GM19397 (cell line): ENCODE results near the gene CKS1B.

Experiments used
- ATAC-seq: cut with Tn5 transposase; IDR thresholded peaks from one replicate; pipeline ENCODE4 v1.9.1; 2021; ENCODE audit warnings: mild to moderate bottlenecking, moderate library complexity; ENCODE audit not compliant: unreplicated experiment

Gene CKS1B

DNA sequence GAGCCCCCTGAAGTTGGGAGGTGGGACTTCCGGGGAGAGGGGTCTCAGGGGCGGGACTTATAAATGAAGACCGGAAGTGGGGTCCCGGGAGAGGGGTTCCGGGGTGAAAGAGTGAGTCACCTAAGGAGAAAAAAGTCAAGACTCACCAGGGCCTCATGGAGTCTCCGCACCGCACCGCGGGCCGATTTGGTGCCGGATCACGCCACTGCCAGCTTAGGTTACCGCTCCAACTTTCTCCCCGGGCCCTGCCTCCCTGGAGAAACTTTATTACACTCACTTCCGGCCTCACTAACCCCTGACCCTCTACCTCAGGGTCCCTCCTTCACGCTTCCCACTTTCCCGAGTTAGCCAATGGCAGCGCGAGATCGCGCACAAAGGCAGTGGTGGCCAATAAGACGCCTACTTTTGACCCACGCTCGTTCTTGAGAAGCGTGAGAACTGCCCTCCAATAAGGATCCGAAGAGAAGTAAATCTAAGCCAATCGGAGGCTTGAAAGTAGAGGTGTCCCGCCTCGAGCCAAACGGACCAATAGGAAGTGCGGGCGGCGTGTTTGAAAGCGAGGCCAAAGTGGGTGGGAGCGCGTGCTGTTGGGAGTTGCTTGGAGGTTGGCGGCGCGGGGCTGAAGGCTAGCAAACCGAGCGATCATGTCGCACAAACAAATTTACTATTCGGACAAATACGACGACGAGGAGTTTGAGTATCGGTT is at the start of gene CKS1B:
TSS of gene CKS1B (plus strand) at position 580 of the 706 bp plus-strand sequence. CDS start at position 645, 65 bp downstream.
- ATAC-seq: peak; percentile 81

DNA sequence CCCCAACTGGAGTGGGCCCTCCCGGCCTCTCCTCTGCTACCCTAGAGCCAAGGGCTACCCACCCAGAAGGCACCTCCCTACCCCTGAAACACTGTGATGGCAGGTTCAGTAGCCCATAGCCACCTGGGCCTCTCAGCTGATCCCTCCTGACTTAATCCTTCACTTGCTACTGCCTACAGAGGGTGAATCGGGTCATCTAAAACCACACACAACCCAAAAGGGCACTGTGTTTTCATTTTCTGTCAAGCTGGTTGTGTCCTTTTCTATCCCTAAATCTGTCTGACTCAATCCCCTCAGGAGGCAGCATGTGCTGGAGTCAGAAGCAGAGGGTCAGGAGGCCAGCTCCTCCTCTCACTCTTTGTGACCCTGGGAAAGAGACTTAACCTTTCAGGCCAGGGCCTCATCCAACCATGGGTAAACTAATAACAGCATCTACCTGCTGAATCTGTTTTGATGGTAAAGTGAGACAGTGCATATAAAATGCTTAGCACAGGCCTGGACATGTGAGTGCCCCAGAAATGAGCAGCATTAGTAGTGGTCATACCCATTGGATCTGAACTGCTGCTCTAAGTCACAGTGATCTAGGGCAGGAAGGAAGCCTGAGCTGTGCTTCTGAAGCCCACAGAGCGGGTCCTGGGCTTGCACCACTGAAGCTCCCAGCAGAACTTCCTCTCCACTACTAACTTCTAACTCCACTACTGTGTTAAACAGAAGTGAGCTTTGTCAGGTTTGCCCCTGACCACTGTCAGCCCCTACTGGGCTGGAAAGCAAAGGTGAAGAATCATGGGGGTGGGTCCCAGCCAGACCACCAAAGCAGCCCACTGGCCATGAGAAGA is 48.9 kb upstream of the CKS1B start:
- no peak for ATAC-seq

DNA sequence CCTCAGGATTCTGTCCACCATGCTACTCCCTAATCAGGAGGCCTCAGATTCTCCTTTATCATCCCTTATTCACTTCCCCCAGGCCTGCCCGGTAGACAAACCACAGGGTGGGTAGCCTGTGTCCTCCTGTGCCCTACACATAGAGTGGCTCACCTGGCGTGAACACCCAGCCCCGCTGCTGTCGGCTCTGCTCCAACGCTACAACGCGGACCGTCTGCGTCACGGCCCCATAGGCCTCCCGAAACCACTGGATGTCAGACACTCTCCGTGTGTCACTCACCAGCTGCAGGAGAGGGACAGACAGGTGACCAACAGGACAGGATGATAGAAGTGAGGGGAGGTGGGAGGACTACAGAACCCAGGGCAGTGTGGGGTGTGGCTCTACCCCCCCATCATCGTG is 48.3 kb upstream of the CKS1B start:
- no peak for ATAC-seq

DNA sequence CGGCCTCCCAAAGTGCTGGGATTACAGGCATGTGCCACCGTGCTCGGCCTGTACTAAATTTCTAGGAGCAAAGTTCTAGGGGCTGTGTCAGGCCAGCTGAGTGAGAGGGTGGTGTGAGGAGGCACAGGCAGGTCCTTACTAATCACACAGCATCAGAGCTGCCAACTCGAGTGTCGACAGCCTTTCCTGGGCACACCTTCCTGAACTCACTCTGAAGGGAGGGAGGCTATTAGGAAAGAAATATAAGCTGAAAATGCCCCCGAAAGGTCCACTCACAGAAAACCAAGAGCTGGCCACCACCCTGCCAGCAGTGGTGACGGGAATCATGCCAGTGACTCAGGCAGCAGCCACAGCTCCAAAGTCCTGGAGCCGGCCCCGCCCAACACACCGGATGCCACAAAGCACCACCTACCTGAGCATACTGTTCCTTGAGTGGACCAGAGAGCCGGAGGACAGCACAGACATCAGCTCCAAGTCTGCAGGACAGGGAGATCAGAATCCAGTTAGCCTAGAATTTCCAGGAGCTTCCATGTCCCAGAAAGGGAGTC is 42.5 kb upstream of the CKS1B start:
- no peak for ATAC-seq

DNA sequence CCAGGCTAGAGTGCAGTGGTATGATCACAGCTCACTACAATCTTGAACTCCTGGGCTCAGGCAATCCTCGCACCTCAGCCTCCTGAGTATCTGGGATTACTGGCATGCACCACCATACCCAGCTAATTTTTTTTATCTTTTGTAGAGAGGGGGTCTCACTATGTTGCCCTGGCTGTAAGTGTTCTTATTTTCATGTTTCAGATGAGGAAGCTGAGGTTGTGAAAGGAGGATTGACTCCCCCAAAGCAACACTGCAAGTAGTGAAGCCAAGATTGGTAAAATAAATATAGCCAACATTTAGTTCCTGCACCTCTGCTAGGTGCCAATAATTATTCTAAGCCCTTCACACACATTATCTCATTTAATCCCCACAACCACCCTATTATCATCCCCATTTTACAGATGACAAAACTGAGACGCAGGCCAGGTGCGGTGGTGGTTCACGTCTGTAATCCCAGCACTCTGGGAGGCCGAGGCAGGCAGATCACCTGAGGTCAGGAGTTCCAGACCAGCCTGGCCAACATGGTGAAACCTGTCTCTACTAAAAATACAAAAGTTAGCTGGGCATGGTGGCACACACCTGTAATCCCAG is 40.0 kb upstream of the CKS1B start:
- no peak for ATAC-seq

DNA sequence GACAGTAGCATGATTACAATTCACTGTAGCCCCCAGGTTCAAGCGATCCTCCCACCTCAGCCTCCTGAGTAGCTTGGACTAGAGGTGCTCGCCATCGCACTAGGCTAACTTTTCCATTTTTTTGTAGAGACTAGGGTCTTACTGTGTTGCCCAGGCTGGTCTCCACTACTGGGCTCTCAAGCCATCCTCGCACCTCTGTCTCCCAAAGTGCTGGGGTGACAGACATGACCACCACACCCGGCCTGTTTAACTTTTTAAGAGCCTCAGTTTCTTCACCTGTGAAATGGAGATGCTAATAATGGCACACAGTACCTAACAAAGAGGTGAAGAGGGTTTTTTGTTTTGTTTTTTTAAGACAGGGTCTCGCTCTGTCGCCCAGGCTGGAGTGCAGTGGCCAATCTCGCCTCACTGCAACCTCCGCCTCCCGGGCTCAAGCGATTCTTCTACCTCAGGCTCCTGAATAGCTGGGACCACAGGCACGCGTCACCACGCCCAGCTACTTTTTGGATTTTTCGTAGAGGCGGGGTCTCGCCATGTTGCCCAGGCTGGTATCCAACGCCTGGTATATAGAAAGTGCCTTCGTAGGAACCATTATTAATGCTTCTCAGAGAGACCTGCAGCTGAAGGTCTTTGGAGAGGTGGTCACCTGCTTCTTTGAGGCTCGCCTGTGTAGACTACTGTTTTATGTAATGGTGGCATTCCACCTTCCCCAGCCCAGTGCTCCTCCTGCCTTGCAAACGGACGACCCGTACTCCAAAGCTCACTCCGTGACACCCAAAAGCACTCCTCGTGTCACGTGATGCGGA is 38.5 kb upstream of the CKS1B start:
- ATAC-seq: no peak

DNA sequence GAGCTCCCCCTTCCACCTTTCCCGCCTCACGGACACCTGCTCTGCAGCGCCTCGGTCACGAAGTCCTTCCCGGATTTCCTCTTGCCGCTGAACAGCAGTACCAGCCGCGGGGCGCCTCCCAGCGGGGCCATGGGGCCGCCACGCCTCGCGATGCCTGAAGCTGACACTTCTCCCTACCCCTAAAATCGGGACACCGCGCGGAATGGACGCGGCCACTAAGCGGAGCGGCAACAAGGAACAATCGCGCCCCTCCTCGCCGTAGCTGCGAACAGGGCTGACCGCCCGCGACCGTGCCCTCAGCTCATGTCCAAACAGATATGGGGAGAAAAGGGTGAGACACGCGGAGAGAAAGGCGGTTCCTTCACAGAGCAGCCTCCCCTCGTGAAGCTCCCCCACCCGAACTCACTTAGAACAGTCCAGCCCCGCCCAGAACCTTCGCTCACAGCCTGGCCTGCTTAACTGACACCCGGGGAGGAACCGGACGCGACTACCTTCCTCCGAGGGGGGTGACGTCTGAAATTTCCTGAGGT is 37.9 kb upstream of the CKS1B start, which contains the start of gene PMVK:
TSS of gene PMVK (minus strand) at position 165 of the 530 bp plus-strand sequence. CDS start at position 131, 34 bp downstream.
- peak; percentile 79 for ATAC-seq

DNA sequence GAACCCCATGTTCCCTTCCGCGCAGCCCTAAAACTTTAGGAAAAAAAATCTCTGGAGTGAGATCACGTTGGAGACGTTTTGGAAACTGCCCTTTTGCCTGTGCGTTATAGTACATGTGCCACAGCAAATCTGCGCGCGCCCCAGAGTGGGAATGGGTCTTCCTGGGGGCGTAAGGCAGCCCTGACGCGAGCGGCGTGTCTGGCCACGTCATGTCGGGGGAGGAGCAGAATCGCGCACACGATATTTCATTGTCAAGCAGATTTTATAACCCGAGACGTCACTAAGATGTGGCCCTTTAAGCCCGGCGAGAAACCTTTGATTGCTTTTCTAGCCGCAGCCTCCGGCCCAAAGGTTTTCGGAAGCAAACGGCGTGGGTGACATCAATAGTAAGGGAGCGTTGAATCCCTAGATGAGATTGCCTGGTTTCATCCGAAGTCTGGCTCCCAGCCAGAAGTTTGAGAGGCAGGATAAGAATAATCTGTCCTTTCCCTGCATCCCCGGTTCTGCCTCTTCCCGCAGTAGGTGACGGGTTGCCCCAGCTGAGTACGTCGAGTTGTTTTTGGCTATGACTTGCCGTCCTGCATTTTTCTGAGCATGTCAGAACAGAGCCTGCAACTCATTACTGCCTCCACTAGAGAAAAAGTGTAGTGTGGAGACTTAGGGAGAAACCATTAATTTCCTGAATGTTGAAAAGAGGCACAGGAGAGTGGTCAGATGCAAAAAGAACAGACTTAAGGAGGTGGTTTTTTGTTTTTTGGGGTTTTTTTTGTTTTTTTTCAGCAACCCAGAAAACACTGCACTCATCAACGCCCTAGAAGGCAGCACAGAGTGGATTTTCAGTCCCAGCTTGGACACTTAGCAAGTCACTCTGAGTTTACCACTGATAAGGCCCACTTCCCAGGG is 37.1 kb upstream of the CKS1B start:
- ATAC-seq: peak; percentile 66

DNA sequence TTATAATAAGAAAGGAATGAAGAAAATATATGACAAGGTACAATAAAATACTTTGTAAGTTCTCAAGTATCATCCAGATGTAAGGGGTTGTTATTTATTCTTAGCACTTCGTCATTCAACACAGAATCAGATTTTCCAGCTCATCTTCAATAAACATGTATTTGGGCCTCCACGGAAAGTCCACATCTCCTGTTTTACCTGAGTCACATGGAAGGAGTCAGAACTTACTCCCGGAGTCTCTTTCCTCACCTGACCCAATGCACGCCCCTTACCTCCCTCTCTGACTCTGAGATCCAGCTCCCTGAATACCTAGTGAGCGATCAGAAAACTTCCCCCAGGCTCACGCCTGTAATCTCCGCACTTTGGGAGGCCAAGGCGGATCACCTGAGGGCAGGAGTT is 36.5 kb upstream of the CKS1B start:
- ATAC-seq: no peak

DNA sequence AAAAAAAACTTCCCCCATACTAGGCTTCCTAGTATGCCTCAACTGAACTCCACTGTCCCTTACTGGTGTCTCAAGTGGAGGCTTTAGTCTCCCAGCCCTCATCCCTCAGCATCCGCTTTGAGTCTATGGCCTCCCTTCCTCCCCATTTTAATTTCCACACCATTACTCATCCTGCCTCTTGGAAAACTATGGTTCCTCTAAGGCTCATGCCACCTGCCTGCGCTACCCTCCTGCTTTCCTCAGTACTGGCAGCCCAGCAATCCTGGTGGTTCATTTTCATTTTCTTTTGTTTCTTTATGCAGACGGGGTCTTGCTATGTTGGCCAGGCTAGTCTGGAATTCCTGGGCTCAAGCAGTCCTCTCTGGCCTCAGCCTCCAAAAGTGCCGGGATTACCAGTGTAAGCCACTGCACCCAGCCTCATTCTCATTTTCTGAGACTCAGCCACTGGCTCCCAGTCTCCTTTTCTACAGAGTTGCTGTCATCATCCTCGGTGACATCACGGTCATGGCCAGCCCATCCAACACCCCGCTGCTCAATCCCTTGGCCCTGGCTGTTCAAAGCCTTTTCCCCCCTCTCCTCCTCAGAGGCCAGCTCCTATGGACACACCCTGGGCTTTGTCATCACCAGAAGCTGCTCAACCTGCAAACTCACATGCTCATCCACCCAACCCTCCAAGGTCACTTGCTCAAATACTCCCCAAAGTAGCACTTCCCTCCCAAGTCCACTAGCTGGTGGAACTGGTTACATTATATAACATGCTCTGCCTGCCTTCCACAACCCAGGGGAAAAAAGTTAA is 35.7 kb upstream of the CKS1B start:
- no peak for ATAC-seq

DNA sequence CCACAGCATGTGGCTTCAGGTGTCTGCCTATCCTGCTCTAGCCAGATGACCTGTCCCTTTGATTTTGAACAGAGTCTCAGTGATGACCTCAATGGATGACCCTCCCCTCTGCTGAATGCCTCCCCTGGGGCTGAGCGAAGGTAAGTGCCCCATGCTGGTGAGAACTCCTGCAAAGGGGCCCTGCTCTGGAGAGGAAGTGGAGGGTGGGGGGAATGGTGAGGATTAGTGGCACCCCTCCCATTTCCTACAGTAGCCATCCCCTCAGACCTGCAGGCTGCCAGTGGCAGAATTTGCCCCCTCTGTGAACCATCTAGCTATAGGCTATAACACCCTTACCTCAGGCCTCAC is 34.3 kb upstream of the CKS1B start:
- ATAC-seq: no peak

DNA sequence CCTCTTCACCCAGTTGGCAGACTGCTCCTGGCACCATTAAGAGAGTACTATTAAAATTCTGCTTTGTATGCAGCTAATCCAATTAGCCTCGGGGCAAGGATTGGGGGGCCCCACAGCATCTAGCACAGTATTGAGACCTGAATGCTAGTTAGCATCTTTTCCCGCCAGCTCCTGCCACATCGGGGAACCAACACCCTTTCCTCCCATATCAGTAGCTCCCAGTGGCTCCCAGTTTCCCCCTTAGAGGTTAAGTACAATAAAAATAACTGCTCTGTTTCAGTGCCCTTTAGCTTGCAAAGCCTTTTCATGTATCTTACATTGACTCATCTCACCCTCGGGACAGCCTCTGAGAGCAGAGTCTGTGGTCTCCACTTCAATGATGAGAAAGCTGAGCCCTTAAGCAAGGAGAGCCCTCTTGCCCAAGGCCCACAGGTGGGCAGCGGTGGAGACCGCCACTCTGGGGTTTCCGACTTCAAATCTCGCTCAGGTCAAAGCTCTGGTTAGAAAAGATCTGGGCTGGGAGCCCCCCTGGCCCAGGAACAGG is 33.8 kb upstream of the CKS1B start:
- no peak for ATAC-seq

DNA sequence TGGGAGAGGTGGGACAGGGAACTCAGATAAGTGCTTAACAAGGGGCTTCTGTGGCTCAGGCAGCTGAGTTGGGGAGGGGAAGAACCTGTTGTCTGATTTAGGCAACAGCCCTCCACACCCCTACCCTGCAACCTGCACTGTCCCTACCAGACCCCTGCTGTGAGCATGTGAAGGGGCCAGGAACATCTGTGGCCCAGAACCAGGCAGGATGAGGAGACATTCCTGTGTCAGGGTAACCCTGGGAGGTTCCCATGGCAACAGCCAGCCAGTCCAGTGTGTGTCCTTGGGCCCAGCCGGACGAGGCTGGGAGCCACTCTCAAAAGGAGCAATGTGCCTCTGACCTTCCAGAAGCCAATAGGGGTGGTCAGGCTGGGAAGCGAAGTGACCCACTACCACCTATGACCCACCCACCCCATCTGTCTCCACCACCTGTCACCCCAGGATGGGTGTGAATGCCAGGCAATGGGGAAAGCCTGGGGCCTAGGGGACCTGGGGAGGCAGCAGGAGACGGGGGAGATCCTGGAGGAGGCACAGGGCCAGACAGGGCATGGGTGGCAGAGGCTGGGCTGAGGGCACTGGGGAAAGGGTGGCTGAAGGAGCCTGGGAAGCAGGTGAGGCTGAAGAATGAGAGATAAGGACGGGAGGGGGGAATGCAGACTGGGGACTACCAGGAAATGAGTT is 33.0 kb upstream of the CKS1B start:
- no peak for ATAC-seq

DNA sequence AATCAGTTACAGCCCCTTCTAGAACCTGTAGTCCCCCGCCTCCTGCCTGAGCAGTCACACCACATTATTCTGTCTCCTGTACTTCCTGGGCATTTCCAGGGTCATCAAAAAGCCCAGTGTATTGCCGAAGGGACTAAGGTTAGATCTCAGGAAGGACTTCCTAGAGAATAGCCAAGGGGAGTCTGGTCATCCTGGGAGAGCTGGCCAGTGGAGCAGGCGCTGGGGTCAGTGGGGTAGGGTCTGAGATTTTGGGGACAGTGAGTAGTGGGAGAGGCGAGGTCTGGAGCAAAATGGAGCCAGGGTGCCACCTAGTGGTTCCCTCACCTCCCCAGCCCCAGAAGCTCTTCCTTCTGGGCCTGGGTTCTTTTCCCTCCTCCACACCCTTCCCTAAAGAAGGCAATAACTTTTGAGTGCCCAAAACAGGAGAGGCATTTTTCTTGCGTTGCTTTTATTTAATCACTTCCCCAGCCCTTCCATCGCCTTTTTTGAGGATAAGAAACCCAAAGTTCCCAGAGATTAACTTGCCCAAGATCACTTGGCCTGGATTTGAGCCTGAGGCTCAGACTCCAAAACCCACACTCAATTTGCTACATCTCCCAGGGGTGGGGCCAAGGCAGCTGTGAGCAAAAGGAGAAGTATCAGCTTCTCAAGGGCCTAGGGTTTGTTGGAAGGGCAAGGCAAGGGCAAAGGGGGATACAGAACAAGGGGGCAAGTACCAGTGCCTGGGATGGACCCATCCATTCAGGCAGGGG is 30.7 kb upstream of the CKS1B start:
- no peak for ATAC-seq

DNA sequence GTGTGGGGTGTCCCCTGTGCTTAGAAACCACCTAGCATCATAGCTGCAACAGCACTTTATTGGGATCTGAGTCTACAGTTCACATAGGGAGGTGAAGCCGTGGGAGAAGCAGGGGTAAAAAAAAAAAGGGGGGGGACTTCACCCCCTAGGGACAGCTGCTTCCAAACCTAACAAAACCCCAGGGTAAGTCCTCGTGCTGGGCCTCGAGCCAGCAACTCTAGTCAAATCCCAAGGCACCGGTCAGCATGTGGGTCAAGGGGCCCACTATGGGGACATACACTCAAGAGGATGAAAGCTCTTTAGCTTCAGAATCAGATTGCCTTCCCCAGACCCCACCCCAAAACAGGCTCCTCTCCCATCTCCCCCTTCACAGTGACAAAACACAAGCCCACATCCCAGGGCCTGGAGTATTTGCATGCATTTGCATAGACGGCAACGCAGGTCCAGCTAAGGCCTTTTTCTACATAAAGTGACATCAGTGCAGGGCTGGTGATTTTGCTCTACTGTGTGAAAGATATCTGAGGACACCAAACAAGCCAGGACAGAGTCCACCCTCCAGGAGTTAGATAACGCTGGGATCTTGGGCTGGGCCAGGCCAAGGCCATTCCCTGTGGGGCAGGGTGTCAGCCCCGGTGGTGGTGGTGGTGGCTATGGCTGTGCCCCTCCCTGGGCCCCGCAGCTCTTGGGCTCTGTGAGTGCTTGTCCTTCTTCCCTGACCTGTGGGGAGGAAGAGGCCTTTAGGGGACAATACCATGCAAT is 29.9 kb upstream of the CKS1B start:
- ATAC-seq: no peak

DNA sequence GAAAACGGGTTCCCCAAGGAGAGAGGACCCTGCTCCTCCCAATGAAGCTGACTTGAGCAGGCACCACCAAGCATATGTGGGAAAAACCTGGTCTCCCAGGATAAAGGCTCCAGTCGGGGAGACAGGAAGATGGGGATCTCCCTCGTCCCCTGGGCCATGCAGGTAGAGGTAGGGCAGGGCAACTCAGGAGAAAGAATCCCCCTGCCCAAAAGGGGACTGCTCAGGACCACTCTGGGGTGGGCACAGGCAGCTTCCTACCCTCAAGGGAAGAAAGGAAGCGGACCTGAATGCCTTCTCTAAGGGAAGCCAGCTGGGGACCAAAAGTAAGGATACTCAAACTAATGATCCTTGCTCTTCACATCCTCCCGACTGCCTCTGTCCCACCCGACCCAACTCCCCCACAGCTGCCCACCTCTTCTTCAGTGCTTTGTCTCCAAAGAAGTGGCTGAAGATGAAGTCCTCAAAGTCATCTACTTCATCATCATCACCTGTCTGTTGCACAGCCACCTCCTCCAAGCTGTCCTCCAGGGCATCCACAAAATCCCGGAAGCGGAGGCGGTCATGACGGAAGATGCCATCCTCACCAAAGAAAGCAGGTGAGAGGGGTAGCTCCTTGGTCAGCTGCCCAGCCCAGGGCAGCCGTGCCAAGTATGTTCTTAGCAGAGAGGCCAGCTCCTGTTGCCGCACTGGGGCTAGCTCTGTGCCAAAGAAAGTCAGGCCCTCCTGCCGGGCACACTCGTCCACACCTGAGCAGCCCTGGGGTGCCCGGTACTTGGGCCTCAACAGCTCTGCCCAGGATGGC is 29.1 kb upstream of the CKS1B start:
- ATAC-seq: no peak
